ENCODE results near the gene KCNJ15.

DNA sequence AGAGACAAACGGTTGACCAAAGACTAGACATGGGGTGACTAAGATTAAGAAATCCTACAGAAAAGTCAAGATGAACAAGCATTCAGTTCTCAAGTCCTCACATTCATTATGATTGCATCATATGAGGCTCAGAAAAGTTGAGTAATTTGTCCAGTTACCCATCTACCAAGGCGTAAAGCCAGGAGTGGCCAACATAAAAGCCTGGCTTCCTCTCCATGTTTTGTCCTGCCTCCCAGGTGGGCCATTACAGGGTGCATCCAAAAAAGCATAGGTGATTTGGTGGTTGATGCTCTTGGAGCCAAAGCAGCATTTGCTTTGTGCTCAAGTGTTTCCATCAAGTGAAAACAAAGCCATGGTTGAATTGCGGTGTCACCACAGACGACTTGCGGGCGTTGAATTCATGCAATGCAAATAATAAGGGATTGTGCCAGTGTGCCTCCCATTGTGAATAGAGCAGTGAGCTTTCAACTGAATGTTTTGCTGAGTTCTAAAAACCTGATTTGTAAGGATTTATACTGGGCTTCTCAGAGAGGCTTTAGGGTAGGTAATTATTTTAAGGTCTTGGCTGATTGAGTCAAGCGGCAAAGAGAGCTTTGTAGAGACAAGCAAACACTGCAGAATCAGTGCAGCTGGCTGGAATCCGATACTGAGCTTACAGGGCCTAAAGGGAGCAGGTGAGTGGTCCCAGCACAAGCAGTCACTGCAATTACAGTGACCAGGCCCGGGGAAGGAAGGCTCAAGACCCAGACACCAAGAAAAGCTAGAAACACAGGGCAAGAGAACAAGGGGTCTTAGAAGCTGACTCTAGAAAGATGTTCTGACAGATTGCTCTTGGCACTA lies 54.1 kb downstream of the KCNJ15 start:
- TF ChIP-seq RXRA (CRISPR knock-in tag; IDR thresholded peaks at IDR 0.05), result no peak
- no peak for TF ChIP-seq ZNF274 (CRISPR knock-in tag; IDR thresholded peaks at IDR 0.05)
- TF ChIP-seq, protein P1, sequence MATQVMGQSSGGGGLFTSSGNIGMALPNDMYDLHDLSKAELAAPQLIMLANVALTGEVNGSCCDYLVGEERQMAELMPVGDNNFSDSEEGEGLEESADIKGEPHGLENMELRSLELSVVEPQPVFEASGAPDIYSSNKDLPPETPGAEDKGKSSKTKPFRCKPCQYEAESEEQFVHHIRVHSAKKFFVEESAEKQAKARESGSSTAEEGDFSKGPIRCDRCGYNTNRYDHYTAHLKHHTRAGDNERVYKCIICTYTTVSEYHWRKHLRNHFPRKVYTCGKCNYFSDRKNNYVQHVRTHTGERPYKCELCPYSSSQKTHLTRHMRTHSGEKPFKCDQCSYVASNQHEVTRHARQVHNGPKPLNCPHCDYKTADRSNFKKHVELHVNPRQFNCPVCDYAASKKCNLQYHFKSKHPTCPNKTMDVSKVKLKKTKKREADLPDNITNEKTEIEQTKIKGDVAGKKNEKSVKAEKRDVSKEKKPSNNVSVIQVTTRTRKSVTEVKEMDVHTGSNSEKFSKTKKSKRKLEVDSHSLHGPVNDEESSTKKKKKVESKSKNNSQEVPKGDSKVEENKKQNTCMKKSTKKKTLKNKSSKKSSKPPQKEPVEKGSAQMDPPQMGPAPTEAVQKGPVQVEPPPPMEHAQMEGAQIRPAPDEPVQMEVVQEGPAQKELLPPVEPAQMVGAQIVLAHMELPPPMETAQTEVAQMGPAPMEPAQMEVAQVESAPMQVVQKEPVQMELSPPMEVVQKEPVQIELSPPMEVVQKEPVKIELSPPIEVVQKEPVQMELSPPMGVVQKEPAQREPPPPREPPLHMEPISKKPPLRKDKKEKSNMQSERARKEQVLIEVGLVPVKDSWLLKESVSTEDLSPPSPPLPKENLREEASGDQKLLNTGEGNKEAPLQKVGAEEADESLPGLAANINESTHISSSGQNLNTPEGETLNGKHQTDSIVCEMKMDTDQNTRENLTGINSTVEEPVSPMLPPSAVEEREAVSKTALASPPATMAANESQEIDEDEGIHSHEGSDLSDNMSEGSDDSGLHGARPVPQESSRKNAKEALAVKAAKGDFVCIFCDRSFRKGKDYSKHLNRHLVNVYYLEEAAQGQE (IDR thresholded peaks at IDR 0.05; ENCODE audit: borderline replicate concordance in 1 of 2, low read depth in 1 of 2, low read length in 2 of 2), result no peak
- no peak for TF ChIP-seq SUZ12 (IDR thresholded peaks at IDR 0.05; ENCODE audit: low read depth, low read length)
- TF ChIP-seq, protein P2, sequence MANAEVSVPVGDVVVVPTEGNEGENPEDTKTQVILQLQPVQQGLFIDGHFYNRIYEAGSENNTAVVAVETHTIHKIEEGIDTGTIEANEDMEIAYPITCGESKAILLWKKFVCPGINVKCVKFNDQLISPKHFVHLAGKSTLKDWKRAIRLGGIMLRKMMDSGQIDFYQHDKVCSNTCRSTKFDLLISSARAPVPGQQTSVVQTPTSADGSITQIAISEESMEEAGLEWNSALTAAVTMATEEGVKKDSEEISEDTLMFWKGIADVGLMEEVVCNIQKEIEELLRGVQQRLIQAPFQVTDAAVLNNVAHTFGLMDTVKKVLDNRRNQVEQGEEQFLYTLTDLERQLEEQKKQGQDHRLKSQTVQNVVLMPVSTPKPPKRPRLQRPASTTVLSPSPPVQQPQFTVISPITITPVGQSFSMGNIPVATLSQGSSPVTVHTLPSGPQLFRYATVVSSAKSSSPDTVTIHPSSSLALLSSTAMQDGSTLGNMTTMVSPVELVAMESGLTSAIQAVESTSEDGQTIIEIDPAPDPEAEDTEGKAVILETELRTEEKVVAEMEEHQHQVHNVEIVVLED (CRISPR knock-in tag; IDR thresholded peaks at IDR 0.05; ENCODE audit: borderline replicate concordance), result no peak
- TF ChIP-seq, protein P3, sequence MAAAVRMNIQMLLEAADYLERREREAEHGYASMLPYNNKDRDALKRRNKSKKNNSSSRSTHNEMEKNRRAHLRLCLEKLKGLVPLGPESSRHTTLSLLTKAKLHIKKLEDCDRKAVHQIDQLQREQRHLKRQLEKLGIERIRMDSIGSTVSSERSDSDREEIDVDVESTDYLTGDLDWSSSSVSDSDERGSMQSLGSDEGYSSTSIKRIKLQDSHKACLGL (CRISPR knock-in tag; IDR thresholded peaks at IDR 0.05), result no peak
- TF ChIP-seq, protein P4, sequence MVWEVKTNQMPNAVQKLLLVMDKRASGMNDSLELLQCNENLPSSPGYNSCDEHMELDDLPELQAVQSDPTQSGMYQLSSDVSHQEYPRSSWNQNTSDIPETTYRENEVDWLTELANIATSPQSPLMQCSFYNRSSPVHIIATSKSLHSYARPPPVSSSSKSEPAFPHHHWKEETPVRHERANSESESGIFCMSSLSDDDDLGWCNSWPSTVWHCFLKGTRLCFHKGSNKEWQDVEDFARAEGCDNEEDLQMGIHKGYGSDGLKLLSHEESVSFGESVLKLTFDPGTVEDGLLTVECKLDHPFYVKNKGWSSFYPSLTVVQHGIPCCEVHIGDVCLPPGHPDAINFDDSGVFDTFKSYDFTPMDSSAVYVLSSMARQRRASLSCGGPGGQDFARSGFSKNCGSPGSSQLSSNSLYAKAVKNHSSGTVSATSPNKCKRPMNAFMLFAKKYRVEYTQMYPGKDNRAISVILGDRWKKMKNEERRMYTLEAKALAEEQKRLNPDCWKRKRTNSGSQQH (CRISPR knock-in tag; IDR thresholded peaks at IDR 0.05; ENCODE audit: low read depth), result no peak
- TF ChIP-seq POLR2A (IDR thresholded peaks at IDR 0.05; ENCODE audit: insufficient read depth in 1 of 2, low read depth in 2 of 2, low read length in 2 of 2), result no peak
- TF ChIP-seq, protein P5, sequence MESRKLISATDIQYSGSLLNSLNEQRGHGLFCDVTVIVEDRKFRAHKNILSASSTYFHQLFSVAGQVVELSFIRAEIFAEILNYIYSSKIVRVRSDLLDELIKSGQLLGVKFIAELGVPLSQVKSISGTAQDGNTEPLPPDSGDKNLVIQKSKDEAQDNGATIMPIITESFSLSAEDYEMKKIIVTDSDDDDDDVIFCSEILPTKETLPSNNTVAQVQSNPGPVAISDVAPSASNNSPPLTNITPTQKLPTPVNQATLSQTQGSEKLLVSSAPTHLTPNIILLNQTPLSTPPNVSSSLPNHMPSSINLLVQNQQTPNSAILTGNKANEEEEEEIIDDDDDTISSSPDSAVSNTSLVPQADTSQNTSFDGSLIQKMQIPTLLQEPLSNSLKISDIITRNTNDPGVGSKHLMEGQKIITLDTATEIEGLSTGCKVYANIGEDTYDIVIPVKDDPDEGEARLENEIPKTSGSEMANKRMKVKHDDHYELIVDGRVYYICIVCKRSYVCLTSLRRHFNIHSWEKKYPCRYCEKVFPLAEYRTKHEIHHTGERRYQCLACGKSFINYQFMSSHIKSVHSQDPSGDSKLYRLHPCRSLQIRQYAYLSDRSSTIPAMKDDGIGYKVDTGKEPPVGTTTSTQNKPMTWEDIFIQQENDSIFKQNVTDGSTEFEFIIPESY (CRISPR knock-in tag; IDR thresholded peaks at IDR 0.05), result no peak
- TF ChIP-seq, protein P6, sequence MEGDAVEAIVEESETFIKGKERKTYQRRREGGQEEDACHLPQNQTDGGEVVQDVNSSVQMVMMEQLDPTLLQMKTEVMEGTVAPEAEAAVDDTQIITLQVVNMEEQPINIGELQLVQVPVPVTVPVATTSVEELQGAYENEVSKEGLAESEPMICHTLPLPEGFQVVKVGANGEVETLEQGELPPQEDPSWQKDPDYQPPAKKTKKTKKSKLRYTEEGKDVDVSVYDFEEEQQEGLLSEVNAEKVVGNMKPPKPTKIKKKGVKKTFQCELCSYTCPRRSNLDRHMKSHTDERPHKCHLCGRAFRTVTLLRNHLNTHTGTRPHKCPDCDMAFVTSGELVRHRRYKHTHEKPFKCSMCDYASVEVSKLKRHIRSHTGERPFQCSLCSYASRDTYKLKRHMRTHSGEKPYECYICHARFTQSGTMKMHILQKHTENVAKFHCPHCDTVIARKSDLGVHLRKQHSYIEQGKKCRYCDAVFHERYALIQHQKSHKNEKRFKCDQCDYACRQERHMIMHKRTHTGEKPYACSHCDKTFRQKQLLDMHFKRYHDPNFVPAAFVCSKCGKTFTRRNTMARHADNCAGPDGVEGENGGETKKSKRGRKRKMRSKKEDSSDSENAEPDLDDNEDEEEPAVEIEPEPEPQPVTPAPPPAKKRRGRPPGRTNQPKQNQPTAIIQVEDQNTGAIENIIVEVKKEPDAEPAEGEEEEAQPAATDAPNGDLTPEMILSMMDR (CRISPR knock-in tag; IDR thresholded peaks at IDR 0.05), result no peak
- TF ChIP-seq MXI1 (IDR thresholded peaks at IDR 0.05; ENCODE audit: borderline replicate concordance, low read depth, low read length), result no peak
- no peak for TF ChIP-seq TAF1 (CRISPR knock-in tag; IDR thresholded peaks at IDR 0.05)
